GM21447 (cell line): ENCODE results near the gene SCAANT1.
A peak's percentile ranks its signal among the peaks of the same experiment; 100 is the strongest.

Experiments used
- ATAC-seq: cut with Tn5 transposase; IDR thresholded peaks from one replicate; pipeline ENCODE4 v1.9.1; 2021; ENCODE audit not compliant: unreplicated experiment

The SCAANT1 gene

DNA sequence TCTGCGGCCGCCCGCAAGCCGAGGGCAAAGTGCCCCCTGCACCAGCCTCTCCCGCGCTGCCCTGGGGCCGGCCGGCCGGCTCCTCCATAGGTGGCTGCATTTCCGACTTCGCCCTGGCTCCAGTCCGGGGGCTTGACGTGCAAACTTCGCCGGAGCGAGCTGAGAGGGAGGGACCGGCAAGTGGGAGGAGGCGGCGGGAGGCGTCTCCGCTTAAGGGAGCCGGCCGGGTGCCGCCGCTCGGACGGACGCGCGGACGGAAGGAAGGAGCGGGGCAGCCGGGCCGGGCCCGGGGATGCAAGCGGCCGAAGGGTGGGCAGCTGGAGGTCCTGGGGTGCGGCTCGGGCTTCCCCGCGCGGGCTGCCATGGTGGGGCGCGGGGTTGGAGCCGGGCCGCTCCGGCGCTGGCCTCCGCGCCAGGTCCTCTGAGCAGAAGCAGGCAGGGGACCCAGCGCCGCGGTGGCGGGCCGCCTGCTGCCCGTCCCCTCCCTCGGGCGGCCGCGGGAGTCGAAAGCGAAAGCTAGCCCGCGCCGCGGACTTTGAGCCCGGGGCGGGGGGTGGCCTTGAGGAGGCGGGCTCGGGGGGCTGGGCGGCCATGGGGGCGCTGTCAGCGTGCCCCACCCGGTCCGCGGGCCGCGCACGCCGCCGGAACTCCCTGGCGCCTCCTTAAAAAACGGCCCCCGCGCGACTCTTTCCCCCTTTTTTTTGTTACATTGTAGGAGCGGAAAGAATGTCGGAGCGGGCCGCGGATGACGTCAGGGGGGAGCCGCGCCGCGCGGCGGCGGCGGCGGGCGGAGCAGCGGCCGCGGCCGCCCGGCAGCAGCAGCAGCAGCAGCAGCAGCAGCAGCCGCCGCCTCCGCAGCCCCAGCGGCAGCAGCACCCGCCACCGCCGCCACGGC, at the start of gene SCAANT1:
TSS of gene SCAANT1 (minus strand) at position 511 of the 895 bp plus-strand sequence.
- peak; percentile 77 for ATAC-seq

- peak; percentile 79 for ATAC-seq
Observed at GRCh38 chr3:63961891-63962290, 49.7 kb upstream of the SCAANT1 start.

DNA sequence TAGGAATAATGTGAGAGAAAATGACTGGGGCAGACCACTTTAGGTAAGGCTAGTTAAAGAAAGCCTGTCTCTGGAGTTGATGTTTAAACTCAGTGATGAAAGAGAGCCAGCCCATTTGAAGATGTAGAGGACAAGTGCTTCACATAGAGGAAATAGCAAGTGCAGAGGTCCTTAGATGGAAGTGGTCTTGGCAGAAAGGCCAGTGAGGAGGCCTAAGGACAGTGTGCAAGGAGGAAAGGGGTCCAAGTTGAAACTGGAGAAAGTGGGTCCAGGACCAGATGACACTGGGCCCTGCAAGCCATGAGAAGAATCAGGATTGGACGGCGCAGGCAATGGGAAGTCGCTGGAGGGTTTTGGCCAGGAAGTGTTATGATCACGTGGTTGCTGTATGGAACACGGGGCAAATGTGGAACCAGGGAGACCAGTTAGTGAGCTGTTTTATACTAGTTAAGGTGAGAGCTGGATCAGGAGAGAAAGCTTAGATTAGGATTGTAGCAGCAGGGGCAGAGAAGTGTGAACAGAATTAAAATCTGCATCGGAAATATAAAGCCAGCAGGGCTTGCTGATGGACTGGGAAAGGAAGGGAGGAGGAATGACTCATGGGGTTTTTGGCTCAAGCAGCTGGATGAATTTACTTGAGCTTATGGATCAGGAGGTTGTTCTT, 48.0 kb upstream of the SCAANT1 start:
- no peak for ATAC-seq

DNA sequence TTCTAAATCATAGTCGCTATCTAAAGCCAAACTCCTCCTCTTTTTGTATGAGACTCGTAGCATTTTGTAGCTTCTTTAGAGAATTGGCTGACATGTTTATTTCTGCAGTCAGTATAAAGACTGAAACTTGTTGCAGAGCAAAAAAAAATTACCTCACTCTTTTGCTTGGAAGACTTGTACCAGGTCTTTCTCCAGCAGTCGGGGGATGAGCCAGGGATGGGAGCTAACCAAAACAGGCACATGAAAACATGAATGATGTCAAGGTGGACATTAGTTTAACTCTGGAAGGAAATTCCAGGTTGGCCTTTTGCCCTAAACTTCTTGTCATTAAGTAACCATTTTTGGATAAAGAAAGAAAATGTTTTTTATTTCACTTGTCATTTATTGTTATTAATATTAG, 47.0 kb upstream of the SCAANT1 start:
- no peak for ATAC-seq

DNA sequence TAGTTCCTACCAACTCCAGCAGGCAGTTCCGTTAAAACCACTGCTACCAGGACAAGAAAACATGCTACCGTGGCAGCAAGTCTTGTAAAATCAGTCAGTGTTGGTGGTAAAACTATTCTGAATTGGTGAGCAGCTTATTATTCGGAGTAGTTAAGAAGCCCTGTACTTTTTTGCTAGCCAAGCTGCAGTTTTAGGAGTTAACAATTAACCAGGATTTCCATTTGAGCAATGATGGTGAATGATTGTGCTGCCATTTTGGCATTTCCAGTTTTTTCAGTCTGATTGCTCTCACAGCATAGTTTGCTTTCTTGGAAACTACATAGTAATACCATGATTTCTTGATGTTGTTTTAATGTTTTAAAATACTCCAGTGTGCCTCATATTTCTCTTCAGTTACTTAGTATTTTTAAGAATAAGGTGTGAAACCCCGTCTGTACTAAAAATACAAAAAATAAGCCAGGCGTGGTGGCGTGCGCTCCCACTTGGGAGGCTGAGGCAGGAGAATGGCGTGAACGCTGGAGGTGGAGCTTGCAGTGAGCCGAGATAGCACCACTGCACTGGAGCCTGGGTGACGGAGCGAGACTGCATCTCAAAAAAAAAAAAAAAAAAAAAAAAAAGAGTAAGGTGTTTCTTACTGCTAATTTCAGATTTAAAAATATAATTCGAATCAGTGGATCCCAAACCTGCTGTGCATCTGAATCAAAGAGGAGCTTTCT, 43.8 kb upstream of the SCAANT1 start:
- ATAC-seq = no peak

GRCh38 chr3:63955036-63955650, 43.0 kb upstream of the SCAANT1 start:
- no peak for ATAC-seq

DNA sequence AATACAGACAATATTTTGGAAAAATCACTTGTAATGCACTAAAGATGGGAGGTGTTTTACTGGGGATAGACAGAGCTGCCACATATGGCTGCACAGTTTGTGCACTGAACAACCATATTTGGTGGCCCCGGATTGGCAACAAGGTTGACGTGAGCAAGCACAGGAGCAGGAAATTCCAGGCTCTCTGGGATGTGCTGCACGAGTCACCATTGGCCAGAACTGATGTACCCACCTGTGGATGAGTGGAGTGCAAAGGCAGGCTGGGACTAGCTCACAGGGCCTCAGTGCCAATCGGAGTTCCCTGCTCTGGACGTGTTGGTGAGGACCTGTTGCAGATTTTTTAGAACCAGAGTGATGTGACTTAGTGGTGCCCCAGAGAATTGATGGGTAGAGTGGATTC, 42.0 kb upstream of the SCAANT1 start:
- ATAC-seq = no peak

DNA sequence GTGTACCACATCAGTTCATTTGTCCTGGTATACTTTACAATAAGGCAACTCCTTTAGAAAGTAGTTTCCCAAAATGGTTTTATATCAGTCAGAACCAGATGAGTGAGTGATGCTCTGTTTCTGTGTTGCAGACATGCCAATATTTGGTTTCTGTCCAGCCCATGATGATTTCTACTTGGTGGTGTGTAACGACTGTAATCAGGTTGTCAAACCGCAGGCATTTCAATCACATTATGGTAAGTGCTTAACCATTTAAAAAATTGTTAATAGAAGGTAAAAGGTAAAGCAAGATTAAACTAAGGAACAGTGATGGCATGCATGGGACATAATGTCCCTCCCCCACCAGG, 40.0 kb upstream of the SCAANT1 start:
- ATAC-seq = no peak

GRCh38 chr3:63951492-63952247, 39.5 kb upstream of the SCAANT1 start:
- ATAC-seq = peak; percentile 72

- no peak for ATAC-seq
Observed at GRCh38 chr3:63950698-63951097, 38.5 kb upstream of the SCAANT1 start.

- ATAC-seq = no peak
Observed at GRCh38 chr3:63949005-63949404, 36.8 kb upstream of the SCAANT1 start.

GRCh38 chr3:63947594-63947993, 35.4 kb upstream of the SCAANT1 start:
- no peak for ATAC-seq

DNA sequence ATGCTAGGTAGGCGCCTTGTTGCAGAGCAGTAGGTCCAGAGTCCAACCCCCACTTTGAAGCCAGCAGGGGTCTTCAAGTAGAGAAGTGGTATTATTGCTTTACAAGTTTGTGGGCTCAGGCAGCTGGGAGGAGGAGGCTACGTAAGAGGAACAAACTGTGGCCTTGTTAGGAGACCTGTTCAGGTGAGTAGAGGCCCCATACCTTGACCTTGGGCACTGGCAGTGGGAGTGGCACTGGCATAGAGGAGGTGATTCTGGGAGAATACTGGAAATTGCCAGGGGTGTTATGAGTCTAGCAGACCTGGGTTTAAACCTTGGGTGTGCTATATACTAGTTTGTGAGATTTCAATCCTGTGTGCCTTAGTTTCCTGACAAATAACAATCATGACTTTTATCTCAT, 34.6 kb upstream of the SCAANT1 start:
- no peak for ATAC-seq

GRCh38 chr3:63945558-63946096, 33.4 kb upstream of the SCAANT1 start:
- no peak for ATAC-seq

DNA sequence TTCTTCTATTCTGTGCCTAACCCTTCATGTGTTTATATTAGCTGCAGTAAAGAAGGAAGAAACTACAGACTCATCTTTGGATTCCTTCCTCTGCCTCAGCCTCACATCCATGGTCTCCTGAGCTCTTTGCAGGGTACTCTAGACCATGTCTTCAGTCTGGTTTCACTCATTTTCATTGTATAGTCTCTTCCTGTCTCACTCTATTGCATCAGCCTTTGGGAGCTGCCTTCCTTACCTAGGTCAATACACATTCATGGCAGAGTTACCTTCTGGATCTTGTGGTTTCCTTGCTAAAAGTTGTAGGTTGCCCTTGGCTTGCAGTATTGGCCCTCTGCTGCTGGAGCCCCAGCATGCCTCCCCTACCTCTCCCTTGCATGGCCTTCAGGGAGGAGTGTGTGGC, 31.5 kb upstream of the SCAANT1 start:
- no peak for ATAC-seq

DNA sequence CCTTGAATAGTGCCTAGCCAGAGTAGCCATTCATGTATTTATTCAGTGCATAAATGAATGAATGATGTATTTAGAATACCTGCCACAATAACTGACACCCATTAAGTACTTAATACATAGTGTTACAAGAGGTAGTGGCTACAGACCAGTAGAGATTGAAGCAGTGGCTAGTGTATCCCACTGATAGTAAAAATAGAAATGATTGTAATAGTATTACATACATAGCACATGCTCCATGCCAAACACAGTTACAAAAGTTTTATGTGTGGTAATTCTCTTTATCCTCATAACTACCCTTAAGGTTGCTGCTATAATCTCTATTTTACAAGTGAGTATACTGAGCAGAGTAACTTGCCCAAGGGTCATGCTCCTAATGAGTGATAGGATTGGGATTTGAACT, 30.3 kb upstream of the SCAANT1 start:
- no peak for ATAC-seq

DNA sequence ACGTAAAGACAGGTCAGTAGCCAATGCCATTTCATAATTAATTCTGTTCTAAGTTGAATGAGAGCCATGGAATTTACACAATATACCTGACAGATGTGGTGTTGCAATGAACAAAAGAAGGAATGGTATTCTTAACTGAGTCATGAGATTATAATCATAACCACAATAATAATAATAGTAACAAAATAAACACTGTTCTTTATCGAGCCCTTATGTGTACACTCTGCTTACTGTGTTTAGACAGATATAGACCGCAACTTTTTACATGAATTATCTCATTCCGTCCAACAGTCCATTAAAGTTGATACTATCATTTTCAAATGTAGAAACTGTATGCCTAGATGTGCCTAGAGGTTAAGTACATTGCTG, 28.2 kb upstream of the SCAANT1 start:
- no peak for ATAC-seq

GRCh38 chr3:63937661-63938651, 25.8 kb upstream of the SCAANT1 start:
- peak; percentile 63 for ATAC-seq

DNA sequence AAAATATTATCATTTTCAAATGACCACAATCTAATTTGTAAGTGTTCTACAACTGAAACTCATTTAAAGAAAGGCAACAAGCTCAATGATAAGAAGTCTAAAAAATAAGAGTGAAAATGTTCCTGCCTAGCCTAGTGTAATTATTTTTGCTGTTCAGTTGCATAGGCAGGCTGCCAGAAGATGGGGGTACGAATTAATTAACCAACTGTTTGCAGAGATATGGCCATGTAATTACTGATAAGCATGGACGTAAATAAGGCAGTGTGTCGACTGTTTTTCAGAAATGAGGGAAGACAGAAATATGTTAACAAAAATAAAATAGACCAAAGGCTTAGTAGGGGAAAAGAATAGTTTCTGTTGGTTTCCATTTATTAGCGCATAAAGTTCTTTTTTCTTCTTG, 24.7 kb upstream of the SCAANT1 start:
- no peak for ATAC-seq
